ENCODE results near the gene SPTBN4.

DNA sequence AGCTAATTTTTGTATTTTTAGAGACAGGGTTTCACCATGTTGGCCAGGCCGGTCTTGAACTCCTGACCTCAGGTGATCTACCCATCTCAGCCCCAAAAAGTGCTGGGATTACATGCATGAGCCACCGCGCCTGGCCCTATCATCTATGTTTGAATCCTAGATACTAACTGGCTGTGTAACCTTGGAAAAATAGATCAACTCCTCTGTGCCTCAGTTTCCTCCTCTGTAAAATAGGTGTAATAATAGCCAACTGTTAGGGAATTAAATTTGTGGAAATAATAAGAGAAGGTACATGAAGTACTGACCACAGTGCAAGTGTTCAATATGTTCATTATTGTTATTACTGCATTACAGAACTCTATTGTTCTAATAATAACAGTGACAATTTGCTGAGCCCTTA is 4.3 kb downstream of the SPTBN4 start:
- TF ChIP-seq, protein P1, sequence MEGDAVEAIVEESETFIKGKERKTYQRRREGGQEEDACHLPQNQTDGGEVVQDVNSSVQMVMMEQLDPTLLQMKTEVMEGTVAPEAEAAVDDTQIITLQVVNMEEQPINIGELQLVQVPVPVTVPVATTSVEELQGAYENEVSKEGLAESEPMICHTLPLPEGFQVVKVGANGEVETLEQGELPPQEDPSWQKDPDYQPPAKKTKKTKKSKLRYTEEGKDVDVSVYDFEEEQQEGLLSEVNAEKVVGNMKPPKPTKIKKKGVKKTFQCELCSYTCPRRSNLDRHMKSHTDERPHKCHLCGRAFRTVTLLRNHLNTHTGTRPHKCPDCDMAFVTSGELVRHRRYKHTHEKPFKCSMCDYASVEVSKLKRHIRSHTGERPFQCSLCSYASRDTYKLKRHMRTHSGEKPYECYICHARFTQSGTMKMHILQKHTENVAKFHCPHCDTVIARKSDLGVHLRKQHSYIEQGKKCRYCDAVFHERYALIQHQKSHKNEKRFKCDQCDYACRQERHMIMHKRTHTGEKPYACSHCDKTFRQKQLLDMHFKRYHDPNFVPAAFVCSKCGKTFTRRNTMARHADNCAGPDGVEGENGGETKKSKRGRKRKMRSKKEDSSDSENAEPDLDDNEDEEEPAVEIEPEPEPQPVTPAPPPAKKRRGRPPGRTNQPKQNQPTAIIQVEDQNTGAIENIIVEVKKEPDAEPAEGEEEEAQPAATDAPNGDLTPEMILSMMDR (conservative IDR thresholded peaks at IDR 0.05; ENCODE audit: low read depth, low read length), result no peak
- TF ChIP-seq EZH2 (IDR thresholded peaks at IDR 0.05; ENCODE audit: low read length, unreplicated experiment), result no peak
